Measurements from ENCODE around the gene OR51E2.

The OR51E2 gene

GRCh38 chr11:4658629-4659445, 38.8 kb downstream of the OR51E2 start:
- DNase-seq, result no peak

- DNase-seq, result no peak
These were observed 42.9 kb downstream of the OR51E2 start for GRCh38 chr11:4654635-4655369.

GRCh38 chr11:4647766-4648165, 49.9 kb downstream of the OR51E2 start:
- DNase-seq, result no peak

- DNase-seq, result no peak
These were observed 51.7 kb downstream of the OR51E2 start for GRCh38 chr11:4645974-4646373.

DNA sequence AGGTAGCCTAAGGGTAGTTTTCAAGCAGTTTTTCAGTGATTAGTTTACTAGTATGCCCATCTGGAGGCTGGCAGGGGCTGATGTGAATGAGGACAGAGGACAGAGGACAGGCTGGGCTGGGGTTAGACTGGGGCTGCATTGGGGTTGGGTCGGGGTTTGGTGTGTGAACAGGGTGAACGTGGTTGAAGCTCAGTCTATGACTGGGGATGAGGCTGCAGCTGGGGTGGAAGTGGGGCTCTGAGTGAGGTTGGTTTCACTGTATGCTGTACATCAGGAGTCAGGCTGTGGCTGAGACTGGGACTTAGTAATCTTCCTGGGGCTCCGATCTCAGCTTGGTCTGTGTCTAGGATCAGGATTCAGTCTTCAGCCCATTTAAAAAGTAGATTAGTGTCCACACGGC, 53.4 kb downstream of the OR51E2 start:
- DNase-seq, result no peak

GRCh38 chr11:4643682-4644081, 54.0 kb downstream of the OR51E2 start, which contains the start of gene OR51E1:
OR51E1 (plus strand) TSS chr11:4643982; CDS start chr11:4652527, 8,545 bp downstream.
- DNase-seq, result no peak

GRCh38 chr11:4643076-4643475, 54.6 kb downstream of the OR51E2 start:
- DNase-seq, result no peak

- no peak for DNase-seq
These were observed 55.6 kb downstream of the OR51E2 start for GRCh38 chr11:4642043-4642442.

DNA sequence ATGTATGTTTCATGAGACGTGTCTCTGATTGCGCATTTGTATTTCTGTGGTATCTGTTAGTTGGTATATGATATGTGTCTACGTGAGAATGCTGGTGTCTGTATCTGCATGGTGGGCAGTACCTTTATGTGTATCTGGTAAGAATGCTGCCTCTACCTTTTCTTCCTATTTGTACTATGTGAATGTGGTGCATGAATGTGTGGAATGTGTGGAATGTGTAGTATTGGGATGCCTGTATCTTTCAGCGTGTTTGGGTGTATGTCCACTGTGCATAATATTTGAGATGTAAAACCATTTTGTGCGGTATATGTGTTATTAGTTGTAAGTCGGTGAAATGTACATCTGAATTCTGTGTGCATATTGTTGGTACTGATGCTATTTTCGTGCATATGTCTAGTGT, 56.2 kb downstream of the OR51E2 start:
- DNase-seq, result no peak

GRCh38 chr11:4639931-4640330, 57.7 kb downstream of the OR51E2 start:
- DNase-seq, result no peak

GRCh38 chr11:4637662-4638047, 60.0 kb downstream of the OR51E2 start:
- DNase-seq, result no peak

GRCh38 chr11:4636962-4637661, 60.5 kb downstream of the OR51E2 start, which contains the start of gene OR51D1:
OR51D1 (plus strand) TSS chr11:4637477; CDS start chr11:4639791, 2,314 bp downstream.
- peak; percentile 88 for DNase-seq

GRCh38 chr11:4636136-4636535, 61.5 kb downstream of the OR51E2 start:
- DNase-seq, result no peak

Measured in islet precursor cell (in vitro differentiated cells).